ENCODE measurements around the gene CHKA. TPM values are rescaled to one million over a fixed set of nuclear protein-coding genes. Genes with fewer than 3 reads are reported as not detected.

The CHKA gene
- total RNA-seq, 1 experiment from 2014 or later, result 63.0 TPM

DNA sequence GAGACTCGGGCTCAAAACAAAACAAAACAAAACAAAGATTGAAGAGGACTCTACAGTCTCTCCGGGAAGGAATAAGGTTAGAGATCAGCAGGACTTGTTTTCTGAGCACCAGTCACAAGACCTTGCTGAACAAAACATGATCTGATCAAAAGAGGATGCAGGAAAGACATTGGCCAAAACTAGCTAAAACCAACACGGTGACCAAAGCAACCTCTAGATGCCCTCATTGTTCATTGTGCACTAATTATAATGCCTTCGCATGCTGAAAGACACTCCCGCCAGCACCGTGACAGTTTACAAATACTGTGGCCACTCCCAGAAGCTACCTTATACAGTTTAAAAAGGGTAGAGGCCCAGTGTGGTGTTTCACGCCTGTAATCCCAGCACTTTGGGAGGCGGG is 15.7 kb upstream of the CHKA start:
- H3K36me3 Mint-ChIP-seq (ENCODE audit: insufficient read depth in 1 of 3, low read depth in 3 of 3), result peaks cover 22 to 37% (median 24%) of the 10 kb centered on the region in 3 experiments
- Histone ChIP-seq H3K79me1 (ENCODE audit: insufficient read depth, low read depth, low read length, poor library complexity, severe bottlenecking) (no peaks in the 10 kb centered on the region), H2BK5ac (ENCODE audit: insufficient read length, low read length) (no peak overlapping the region), H2BK15ac (ENCODE audit: low read depth, low read length) (no peak overlapping the region), H2AK5ac (ENCODE audit: insufficient read length, low read length) (no peak overlapping the region), H2BK12ac (ENCODE audit: insufficient read length, low read depth, low read length) (no peak overlapping the region), H3K27ac (ENCODE audit: insufficient read length, low read depth, low read length) (no peak overlapping the region), H3K4ac (ENCODE audit: low read depth, low read length) (no peak overlapping the region), H3K27me3 (ENCODE audit: insufficient read depth, low read length) (no peaks in the 10 kb centered on the region), H3K4me1 (ENCODE audit: insufficient read depth, low read length) (no peaks in the 10 kb centered on the region), H3K18ac (ENCODE audit: insufficient read length, low read depth, low read length) (no peak overlapping the region), H3K9me3 (ENCODE audit: control insufficient read depth, low read depth, low read length) (peaks cover 12% of the 10 kb centered on the region), H3K9ac (ENCODE audit: extremely low read depth, insufficient read length, low read length) (no peak overlapping the region), H4K91ac (ENCODE audit: insufficient read length, low read depth, low read length) (no peak overlapping the region), H3K4me2 (ENCODE audit: insufficient read depth, insufficient read length, low read length) (no peak overlapping the region), H2BK20ac (ENCODE audit: low read depth, low read length, poor library complexity, severe bottlenecking) (no peak overlapping the region), H3K56ac (ENCODE audit: insufficient read length, low read depth, low read length) (no peak overlapping the region), H4K20me1 (ENCODE audit: control insufficient read depth, insufficient read depth, insufficient read length) (no peaks in the 10 kb centered on the region), H3K23me2 (ENCODE audit: insufficient read length, low read depth, low read length, poor library complexity, severe bottlenecking) (no peaks in the 10 kb centered on the region), H3K23ac (ENCODE audit: insufficient read length, low read depth, low read length) (no peak overlapping the region), H3K79me2 (ENCODE audit: insufficient read depth, low read length) (no peaks in the 10 kb centered on the region), H4K5ac (ENCODE audit: insufficient read length, low read depth, low read length) (no peak overlapping the region), H2BK120ac (ENCODE audit: low read depth, low read length, poor library complexity, severe bottlenecking) (no peak overlapping the region), H4K8ac (replicated peaks; ENCODE audit: insufficient read length, low read depth, low read length) (no peak overlapping the region), H3T11ph (ENCODE audit: low read length) (no peak overlapping the region), H3K14ac (ENCODE audit: insufficient read depth, low read length) (no peak overlapping the region), H2AFZ (ENCODE audit: low read length) (no peak overlapping the region)
- H3K4me3 Mint-ChIP-seq, result no peak overlapping the region
- peaks cover 39 to 40% of the 10 kb centered on the region in 2 experiments for H3K9me3 Mint-ChIP-seq
- DNase-seq, result no peak
- TF ChIP-seq, protein P1, sequence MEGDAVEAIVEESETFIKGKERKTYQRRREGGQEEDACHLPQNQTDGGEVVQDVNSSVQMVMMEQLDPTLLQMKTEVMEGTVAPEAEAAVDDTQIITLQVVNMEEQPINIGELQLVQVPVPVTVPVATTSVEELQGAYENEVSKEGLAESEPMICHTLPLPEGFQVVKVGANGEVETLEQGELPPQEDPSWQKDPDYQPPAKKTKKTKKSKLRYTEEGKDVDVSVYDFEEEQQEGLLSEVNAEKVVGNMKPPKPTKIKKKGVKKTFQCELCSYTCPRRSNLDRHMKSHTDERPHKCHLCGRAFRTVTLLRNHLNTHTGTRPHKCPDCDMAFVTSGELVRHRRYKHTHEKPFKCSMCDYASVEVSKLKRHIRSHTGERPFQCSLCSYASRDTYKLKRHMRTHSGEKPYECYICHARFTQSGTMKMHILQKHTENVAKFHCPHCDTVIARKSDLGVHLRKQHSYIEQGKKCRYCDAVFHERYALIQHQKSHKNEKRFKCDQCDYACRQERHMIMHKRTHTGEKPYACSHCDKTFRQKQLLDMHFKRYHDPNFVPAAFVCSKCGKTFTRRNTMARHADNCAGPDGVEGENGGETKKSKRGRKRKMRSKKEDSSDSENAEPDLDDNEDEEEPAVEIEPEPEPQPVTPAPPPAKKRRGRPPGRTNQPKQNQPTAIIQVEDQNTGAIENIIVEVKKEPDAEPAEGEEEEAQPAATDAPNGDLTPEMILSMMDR (conservative IDR thresholded peaks at IDR 0.05), result no peak
- peaks cover 5% of the 10 kb centered on the region for H3K27me3 Mint-ChIP-seq (ENCODE audit: low read depth)
- no CpG with 5 or more reads among the region's 8 CpGs for WGBS (ENCODE audit: extremely low coverage, insufficient read length, low lambda C conversion rate)
- H3K4me1 Mint-ChIP-seq, result peaks cover 0 to 4% of the 10 kb centered on the region in 2 experiments; a peak in 2 of 4 replicates
- no peak overlapping the region for H3K27ac Mint-ChIP-seq

All from H9 (cell line).